Renal cortex interstitium (tissue), 11 donors: Measurements from ENCODE around the gene VPS35. TPM values are rescaled to one million over a fixed set of nuclear protein-coding genes. Genes with fewer than 3 reads are reported as not detected.
"Not testable (repeated sequence)": the region's sequence is repeated elsewhere in the genome, so short reads cannot be mapped to it uniquely, and the experiment has no call there.

Source experiments
- DNase-seq, 11 donors: peaks; one replicate each; pipeline ENCODE4 v3.0.0-alpha.2; 2013; ENCODE audit warnings: low read depth in 9 of 11, low spot score in 4 of 11; ENCODE audit errors: extremely low read depth in 1 of 11
- polyA plus RNA-seq, 3 donors: library from polyadenylated mRNA; unstranded; fragments of 120-200 nt; gene quantifications; one replicate each; pipeline ENCODE4 v1.2.1, GENCODE V29; 2013; ENCODE audit not compliant: insufficient read length in 3 of 3

VPS35 gene
- polyA plus RNA-seq, 3 donors: 143 to 177 (median 145) TPM

- DNase-seq: not testable (repeated sequence)
Observed at GRCh38 chr16:46624862-46625261, 64.1 kb downstream of the VPS35 start.

- not testable (repeated sequence) for DNase-seq
Observed at GRCh38 chr16:46623707-46624106, 65.3 kb downstream of the VPS35 start.

- DNase-seq: not testable (repeated sequence)
Observed at GRCh38 chr16:46623246-46623645, 65.7 kb downstream of the VPS35 start.

- no peak for DNase-seq
Observed at GRCh38 chr16:46621934-46622676, 66.9 kb downstream of the VPS35 start.

GRCh38 chr16:46621006-46621933 is 67.7 kb downstream of the VPS35 start, which contains the start of gene SHCBP1:
SHCBP1 (minus strand) TSS chr16:46621379; CDS start chr16:46621359, 20 bp downstream.
- peak; percentile 55 to 85 (median 76) for DNase-seq

- peak in 1 of 11 donors; percentile 5 for DNase-seq
Observed at GRCh38 chr16:46620266-46621005, 68.5 kb downstream of the VPS35 start.

GRCh38 chr16:46618516-46618915 is 70.5 kb downstream of the VPS35 start:
- no peak for DNase-seq

- DNase-seq: no peak
Observed at GRCh38 chr16:46614006-46614405, 75.0 kb downstream of the VPS35 start.

- no peak for DNase-seq
Observed at GRCh38 chr16:46613352-46613751, 75.6 kb downstream of the VPS35 start.

- DNase-seq: no peak
Observed at GRCh38 chr16:46612121-46612520, 76.9 kb downstream of the VPS35 start.

GRCh38 chr16:46607529-46607928 is 81.4 kb downstream of the VPS35 start:
- DNase-seq: peak in 3 of 11 donors; percentile 19 to 37 (median 23)

GRCh38 chr16:46606231-46606630 is 82.7 kb downstream of the VPS35 start:
- no peak for DNase-seq

Other genes with a start within 250 kb of the VPS35 start
- gene SHCBP1, start 67.8 kb downstream of the VPS35 start, polyA plus RNA-seq: 10 to 100 TPM in 1 of 3 donors, 1 to 10 TPM in 2; 7.3 to 12.8 (median 9.9) TPM
- 10 to 100 TPM; 20.3 to 32.5 (median 26.9) TPM for gene ORC6, start 481 bp upstream of the VPS35 start, polyA plus RNA-seq
- gene MYLK3, start 59.2 kb upstream of the VPS35 start, polyA plus RNA-seq: 1 to 10 TPM in 1 of 3 donors, under 1 TPM in 2; 0.59 to 1.8 (median 0.78) TPM
- gene C16orf87, start 142.0 kb upstream of the VPS35 start, polyA plus RNA-seq: 10 to 100 TPM; 26.6 to 29.3 (median 27.3) TPM
- 10 to 100 TPM; 24.8 to 31.6 (median 30.8) TPM for gene GPT2, start 195.2 kb upstream of the VPS35 start, polyA plus RNA-seq